Activated CD4-positive, CD25-positive, alpha-beta regulatory T cell treated with anti-CD3 and anti-CD28 coated beads, Interleukin-2, amount 50 U/mL, for 16 hours (primary cell): ENCODE results near the gene ARID1B.

Source experiments
- DNase-seq: peaks from one replicate; pipeline ENCODE4 v3.0.0-alpha.2; 2020; ENCODE audit warnings: low read depth, low spot score

The ARID1B gene

DNA sequence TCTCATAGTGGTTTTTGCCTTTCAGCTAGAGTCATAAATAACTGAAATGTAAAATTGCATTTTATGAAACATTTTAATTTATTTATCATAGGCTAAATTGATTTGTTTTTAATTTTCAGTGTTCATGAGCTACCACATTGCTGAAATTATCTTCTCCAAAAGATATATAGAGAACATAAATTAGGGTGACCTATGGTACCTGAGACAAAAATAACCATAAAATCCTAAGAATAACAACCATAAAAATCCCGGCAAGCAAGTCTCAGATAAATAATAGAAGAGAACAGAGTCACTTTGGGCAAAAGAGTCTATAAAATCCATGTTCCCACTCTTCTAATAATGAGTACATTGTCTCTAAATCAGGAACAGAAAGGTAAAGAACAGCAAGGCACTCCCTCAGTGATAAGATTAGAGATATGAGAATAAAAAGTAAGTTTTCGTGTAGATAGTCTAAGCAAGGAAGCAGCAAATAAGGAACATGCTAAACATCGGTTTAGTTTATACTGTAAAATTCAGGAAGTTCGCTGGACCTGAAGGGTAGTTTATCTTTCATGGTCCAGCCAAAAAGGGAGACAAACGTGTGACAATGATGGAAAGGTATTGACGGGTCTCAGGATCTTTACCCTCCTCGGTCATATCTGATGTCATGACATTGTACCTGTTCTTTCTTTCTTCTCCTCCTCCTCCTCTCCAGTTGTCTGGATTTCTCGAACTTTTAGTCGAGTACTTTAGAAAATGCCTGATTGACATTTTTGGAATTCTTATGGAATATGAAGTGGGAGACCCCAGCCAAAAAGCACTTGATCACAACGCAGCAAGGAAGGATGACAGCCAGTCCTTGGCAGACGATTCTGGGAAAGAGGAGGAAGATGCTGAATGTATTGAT is 428.5 kb downstream of the ARID1B start:
- DNase-seq: no peak

DNA sequence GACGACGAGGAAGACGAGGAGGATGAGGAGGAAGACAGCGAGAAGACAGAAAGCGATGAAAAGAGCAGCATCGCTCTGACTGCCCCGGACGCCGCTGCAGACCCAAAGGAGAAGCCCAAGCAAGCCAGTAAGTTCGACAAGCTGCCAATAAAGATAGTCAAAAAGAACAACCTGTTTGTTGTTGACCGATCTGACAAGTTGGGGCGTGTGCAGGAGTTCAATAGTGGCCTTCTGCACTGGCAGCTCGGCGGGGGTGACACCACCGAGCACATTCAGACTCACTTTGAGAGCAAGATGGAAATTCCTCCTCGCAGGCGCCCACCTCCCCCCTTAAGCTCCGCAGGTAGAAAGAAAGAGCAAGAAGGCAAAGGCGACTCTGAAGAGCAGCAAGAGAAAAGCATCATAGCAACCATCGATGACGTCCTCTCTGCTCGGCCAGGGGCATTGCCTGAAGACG is 429.2 kb downstream of the ARID1B start:
- no peak for DNase-seq

DNA sequence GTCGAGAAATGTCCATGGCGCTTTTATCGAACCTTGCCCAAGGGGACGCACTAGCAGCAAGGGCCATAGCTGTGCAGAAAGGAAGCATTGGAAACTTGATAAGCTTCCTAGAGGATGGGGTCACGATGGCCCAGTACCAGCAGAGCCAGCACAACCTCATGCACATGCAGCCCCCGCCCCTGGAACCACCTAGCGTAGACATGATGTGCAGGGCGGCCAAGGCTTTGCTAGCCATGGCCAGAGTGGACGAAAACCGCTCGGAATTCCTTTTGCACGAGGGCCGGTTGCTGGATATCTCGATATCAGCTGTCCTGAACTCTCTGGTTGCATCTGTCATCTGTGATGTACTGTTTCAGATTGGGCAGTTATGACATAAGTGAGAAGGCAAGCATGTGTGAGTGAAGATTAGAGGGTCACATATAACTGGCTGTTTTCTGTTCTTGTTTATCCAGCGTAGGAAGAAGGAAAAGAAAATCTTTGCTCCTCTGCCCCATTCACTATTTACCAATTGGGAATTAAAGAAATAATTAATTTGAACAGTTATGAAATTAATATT is 430.4 kb downstream of the ARID1B start:
- DNase-seq: no peak

DNA sequence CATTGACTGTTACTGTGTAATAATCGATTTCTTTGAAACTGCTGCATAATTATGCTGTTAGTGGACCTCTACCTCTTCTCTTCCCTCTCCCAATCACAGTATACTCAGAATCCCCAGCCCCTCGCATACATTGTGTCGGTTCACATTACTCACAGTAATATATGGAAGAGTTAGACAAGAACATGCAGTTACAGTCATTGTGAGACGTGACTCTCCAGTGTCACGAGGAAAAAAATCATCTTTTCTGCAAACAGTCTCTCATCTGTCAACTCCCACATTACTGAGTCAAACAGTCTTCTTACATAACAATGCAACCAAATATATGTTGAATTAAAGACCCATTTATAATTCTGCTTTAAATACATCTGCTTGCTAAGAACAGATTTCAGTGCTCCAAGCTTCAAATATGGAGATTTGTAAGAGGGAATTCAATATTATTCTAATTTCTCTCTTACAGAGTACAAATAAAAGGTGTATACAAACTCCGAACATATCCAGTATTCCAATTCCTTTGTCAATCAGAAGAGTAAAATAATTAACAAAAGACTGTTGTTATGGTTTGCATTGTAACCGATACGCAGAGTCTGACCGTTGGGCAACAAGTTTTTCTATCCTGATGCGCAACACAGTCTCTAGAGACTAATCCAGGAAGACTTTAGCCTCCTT is 432.8 kb downstream of the ARID1B start:
- DNase-seq: no peak

DNA sequence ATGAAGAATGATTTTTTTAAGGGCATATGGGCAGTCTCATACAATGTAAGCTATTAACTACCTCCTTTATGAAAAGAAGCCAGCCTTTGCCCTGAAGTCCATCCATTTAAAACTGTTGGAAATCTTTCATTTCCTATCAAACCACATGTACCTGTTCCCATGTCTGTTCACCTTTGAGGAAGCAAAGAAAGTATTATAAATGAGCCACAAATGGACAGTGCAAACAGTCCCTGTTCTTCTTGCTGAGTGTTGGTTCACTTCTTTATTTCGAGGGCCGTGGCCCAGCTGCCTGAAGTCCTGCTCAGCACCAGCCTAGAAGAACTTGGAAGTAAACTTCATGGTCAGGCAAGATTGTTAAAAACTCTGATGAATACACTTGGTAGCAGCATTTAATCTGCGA is 433.8 kb downstream of the ARID1B start:
- no peak for DNase-seq

DNA sequence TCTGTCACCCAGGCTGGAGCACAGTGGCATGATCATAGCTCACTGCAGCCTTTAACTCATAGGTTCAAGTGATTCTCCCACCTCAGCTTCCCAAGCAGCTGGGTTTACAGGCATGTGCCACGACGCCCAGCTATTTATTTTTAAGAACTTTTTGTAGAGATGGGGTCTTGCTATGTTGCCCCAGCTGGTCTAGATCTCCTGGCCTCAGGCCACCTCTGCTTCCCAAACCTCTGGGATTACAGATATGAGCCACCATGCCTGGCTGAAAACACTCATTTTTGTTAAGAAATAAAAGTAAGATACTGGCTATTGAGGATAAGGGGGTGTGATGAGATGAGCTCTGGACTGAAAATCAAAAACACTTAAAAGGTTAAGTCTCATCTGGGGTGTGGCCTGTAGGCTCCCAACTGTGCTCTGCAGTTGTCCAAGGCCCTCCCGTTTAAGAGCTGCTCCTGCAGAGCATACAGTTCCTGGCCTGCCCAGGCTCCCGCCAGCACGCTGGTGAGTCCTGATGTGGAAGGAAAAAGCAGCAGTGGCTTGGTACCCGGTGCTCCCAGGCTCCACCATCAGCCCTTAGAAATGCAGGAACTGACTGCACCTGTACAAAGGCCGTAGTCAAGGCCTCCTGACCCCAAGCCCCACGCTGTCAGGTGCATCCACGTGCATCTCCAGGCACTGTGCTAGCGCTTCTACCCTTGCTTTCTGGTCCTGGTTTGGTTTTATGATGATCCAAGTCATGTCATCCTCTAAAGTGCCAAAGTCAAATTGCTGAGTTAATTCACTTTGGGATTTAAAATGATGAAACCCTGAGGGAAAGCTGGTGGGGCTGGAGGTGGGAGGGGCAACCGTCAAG is 434.7 kb downstream of the ARID1B start:
- DNase-seq: no peak

DNA sequence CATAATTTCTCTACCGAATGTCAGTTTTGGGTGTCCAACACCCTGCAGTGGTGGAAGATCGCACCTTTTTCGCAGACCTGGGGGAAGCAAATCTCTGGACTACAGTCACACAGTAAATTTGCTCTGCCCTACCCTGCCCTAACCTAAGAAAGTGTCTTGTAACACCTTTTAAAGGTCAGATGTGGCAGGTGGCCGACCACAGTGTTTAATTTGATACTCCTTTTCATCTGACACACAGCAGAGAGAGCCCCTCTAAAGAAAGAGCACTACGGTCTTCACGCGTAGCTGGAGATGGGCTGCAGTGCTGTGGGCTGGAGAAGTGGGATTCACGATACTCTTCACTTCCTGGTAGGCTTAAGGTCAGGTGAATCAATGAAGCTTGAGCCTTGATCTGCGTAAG is 436.2 kb downstream of the ARID1B start:
- no peak for DNase-seq

DNA sequence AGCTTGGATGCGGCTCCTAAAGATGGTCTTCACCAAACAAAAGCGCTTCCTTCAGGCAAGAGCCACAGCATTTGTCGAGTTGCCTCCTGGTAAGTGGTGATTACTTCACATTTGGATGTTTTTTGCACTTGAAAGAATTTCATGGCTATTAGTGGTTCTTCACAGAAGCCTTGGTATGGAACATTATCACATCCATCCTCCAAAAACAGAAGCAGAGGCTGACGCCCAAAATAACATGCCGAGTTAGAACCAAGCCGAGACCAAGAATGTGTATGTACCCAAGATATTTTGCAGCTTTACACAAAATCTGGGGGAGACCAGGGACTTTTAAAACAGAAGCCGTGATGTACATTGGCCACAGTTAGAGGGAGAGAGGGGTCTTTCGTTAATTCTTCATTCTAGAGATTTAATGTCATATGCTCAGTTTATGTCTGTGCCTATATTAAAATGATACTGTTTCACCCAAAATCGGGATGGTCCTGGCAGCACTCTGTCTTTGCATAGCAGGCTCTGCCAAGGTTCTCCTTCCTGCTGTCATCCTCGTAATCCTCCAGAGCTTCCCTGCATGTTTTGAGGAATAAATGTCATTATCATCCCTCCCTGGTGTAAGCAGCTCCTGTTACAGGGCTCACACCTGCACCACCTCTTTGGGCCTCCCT is 436.9 kb downstream of the ARID1B start:
- DNase-seq: no peak

DNA sequence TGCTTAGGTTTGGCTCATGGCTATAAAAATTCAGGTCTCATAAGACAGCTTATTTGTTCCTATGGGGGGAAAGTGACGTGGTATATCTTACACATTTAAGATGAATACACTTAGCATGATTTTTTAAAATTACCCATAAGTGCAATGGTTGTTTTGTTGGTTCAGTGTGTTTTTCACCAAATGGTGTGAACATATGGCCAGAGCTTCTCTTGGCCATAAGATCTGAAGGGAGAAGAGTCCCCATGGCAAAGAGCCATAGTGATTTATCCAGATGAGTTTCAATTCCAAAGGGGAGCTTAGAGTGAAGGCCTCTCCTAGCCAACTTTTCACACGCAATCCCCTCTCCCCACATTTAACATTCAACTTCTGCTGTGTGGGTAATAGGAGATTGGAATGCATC is 438.5 kb downstream of the ARID1B start:
- no peak for DNase-seq

DNA sequence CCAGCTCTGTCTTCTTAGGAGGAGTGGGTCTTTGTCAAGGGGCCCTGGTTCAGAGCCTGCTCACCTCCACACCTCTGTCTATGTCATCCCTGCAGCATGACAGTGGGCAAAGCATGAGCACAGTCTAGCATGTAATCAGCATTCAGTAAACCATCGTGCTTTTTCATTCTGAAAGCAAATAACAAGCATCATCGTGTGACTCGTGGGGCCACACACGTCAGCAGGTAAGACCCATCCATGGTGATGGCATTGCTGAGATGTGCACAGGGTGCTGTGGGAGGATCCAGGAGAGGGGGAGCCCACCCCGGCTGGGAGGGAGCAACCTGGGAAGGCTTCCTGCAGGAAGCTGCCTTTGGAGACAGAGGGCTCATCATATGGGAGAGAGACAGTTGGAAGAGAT is 439.4 kb downstream of the ARID1B start:
- DNase-seq: no peak

DNA sequence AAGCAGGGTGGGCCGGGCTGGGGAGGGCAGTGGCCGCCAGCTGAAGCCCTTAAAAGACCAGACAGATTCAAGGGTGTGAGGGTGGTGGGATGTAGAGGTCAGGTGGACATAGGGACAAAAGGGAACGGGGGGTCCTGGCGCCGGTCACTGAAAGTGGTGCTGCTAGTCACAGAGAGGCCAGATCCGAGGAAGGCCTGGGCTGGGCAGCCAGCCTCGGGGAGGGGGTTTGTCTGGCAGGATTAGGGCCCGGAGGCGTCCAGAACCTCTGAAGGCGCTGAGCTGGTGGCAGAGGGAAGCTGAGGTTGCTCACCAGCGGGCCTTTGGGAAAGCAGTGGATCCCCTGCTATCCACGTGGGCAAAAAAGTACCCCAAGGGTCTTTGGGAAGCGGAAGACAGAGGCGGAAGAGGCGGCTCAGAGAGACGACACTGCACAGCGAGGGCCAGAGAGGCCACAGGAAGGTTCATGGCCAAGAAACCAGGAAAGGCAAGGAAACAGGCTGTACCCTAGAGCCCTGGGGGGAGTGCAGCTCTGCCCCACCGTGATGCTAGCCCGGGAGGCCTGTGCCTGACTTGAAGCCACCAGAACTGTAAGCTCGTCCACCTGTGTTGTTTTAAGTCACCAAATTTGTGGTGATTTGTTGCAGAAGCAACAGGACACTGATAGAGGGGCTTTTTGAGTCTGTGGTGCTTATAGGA is 440.2 kb downstream of the ARID1B start:
- DNase-seq: no peak

DNA sequence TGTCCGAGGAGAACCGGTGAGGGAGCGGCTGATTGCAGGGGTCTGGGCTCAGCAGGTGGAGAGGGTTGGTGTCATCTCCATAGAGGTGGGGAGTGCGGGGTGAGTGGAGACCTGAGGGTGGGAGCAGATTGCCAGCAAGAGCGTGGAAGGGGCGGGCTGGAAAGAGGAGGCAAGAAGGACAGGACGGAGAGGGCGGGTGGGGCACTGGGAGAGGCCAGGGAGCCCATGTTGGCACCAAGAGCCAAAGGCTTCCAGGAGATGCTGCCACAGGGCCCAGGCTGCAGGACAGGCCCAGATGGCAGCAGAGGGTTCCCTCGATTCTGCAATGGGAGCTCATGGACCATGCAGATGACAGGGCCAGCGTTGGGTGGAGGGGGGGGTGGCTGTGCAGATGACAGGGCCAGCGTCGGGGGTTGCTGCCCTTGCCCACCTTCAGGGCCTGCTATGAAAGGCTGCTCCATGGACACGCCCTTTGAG is 440.8 kb downstream of the ARID1B start:
- no peak for DNase-seq

DNA sequence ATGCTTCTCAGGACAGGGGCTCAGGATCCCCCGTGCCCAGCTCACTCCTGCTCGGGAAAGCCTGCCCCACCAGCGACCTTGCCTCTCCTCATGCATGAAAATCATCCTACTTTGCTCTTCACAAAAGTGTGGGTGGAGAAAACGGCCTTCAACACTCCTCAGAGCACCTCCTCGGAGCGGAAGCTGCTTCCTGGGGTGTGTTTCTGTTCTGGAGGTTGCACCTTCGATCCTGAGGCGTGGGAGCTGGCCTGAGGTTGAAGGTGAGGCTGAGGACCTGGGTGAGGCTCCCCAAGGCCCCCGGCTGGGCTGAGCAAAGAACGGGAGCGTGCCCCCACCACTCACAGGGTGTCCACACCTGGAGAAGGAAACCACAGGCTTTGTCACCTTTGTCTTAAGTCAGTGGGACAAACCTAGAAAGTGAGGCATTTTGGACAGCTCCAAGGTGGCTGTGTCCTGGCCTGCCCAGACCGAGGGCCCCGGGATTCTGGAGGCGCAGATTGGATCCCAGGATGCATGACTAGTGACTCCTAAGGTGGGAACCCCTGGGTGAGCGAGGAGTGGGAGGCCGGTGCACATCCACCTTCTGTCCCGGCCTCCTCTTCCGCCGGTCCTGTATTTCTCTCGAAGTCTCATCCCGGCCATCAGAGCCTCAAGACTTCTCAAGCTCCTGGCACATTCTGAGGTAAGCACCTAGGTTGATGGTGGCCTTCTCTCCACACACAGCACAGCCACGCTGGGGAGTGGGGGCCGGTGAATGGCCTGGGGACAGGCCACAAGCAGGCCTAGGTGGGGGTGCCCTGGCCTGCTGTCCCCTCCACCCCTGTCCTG is 441.4 kb downstream of the ARID1B start:
- DNase-seq: no peak

DNA sequence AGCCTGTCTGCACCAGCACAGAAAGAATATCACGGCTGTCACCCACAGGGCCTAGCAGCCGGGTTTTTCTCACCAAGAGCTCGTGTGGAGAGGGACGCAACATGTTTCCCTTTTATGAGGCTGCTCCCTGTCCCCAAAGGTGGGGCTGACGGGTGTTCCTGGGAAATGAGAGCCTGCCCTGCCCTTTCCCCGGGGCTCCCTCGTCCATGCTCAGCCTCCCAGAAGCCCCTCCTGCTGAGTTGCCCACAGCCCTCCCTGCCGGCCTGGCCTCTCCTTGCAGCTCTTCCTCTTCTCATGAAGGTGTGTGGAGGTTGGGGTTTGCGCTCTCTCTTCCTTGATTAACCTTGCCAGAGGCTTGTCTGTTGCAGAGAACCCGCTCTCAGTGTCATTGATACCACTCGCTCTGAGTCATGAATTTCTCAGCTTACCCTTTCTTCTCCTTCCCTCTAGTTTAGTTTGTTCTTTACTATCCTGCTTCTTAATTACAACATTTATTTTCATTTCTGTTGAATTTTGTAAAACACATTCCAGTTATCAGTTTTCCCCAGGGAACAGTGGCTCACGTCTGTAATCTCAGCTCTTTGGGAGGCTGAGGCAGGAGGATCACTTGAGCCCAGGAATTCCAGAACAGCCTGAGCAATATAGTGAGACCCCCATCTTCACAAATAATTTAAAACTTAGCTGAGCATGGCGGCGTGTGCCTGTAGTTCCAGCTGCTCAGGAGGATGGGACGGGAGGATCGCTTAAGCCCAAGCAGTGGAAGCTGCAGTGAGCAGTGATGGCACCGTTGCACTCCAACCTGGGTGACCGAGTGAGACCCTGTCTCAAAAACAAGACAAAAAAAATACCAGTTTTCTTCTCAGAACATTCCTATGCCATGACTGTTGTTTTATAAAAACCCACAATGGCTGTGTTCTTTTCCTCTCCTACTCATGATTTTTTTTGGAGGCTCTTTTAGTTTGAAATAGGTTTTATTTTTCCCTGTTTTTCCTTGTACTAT is 442.3 kb downstream of the ARID1B start:
- no peak for DNase-seq

DNA sequence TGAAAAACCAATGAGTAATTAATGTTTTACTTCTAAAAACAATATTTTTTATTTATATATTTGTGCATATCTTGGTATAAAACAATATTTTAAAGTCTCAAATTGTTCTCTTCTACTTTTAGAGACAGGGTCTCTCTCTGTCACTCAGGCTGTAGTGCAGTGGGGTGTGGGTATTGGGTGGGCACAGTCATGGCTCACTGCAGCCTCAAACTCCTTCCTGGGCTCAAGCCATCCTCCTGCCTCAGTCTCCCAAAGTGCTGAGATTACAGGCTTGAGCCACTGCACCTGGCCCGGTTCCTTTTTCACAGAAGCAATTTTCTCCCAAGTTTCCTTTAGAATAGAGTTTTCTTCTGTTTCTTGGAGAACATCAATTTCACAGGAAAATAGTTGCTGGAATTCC is 443.3 kb downstream of the ARID1B start:
- no peak for DNase-seq

DNA sequence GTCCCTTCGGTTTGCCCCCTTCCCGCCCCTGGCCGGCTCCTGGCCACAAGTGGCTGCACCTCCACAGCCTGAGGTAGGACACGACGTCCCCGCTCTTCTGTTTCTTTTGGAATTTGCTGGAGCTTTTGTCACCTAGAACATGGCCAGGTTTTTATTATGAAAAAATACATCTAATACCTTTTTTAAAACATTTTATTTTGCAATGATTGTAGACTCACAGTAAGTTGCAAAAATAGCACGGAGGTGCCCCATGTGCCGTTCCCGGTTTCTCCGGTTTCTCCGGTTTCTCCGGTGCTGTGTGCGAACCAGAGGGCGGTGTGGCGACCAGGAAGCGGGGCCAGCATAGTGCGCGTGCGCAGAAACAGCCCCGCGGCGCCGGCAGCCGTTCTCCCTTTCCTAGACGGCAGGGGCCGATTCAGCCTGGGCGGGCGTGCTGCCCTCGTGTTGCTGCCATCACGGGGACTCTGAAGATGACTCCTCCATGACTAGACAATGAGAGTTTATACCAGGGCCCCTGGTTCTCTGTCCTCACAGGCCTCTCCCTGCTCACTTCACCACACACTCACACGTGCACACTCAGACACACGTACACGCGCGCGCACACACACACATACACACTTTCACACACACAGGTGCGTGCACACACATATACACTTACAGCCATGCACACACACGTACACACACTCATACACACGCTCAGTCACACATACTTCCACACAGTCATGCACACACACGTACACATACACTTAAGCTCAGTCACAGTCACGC is 444.1 kb downstream of the ARID1B start:
- DNase-seq: peak; percentile 55

DNA sequence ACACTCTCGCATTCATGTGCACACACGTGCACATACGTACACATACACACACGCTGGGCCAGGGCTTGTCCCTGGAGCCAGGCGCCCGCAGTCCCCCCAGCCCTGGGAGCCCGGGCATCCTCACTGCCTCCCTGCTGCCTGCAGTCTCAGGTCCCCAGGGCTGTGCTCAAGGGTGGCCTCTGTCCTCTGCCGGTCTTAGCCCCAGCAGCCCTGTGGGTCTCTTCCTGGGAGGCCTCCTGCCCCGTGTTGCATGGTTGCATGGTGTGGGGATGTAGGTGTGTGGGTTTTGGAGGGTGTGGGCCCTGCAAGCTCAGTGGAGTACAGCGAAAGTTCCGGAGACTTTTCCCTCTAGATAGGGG is 444.6 kb downstream of the ARID1B start:
- no peak for DNase-seq
